Astrocyte (in vitro differentiated cells and primary cell): Measurements from ENCODE around the gene MTRF1L. TPM values are rescaled to one million over a fixed set of nuclear protein-coding genes. Genes with fewer than 3 reads are reported as not detected.

ENCODE experiments used
- DNase-seq: peaks from one replicate; pipeline ENCODE4 v3.0.0-alpha.2; 2010; ENCODE audit warnings: low read depth
- FAIRE-seq: peaks from 2 replicates; lab custom pipeline; 2011; peaks lifted over from hg19 to GRCh38; lab: Jason Lieb, UNC
- H2AFZ ChIP-seq: 2 replicates; pipeline ENCODE4 v1.6.0; 2012; ENCODE audit warnings: low read depth, low read length, inconsistent platforms
- H3K27ac ChIP-seq: 2 replicates; pipeline ENCODE4 v1.5.1; 2011; ENCODE audit warnings: low read depth, low read length, inconsistent platforms
- H3K27me3 ChIP-seq: 2 replicates; pipeline ENCODE4 v1.6.0; 2011; ENCODE audit warnings: low read length, inconsistent platforms; ENCODE audit not compliant: insufficient read depth
- H3K36me3 ChIP-seq: 2 replicates; pipeline ENCODE4 v1.5.1; 2011; ENCODE audit warnings: low read length, inconsistent platforms; ENCODE audit not compliant: insufficient read depth
- H3K4me1 ChIP-seq: 2 replicates; pipeline ENCODE4 v1.5.1; 2011; ENCODE audit warnings: low read length, inconsistent platforms; ENCODE audit not compliant: insufficient read depth
- H3K4me2 ChIP-seq: 2 replicates; pipeline ENCODE4 v1.6.0; 2012; ENCODE audit warnings: low read length, inconsistent platforms
- H3K4me3 ChIP-seq: 2 replicates; pipeline ENCODE4 v1.5.1; 2011; ENCODE audit warnings: low read depth, mild to moderate bottlenecking, low read length, inconsistent platforms; ENCODE audit not compliant: insufficient read depth
- H3K79me2 ChIP-seq: 2 replicates; pipeline ENCODE4 v1.6.0; 2012; ENCODE audit warnings: mild to moderate bottlenecking, low read length, inconsistent platforms; ENCODE audit not compliant: insufficient read depth
- H3K9ac ChIP-seq: 2 replicates; pipeline ENCODE4 v1.6.0; 2012; ENCODE audit warnings: mild to moderate bottlenecking, low read length, inconsistent platforms
- H3K9me3 ChIP-seq: 2 replicates; pipeline ENCODE4 v1.5.1; 2012; ENCODE audit warnings: low read depth, mild to moderate bottlenecking, low read length, inconsistent platforms; ENCODE audit not compliant: insufficient read depth
- H4K20me1 ChIP-seq: 2 replicates; pipeline ENCODE4 v1.6.0; 2012; ENCODE audit warnings: low read length, inconsistent platforms; ENCODE audit not compliant: insufficient read depth
- H3K27ac Mint-ChIP-seq: one replicate; pipeline ENCODE4 v1.8.0; 2021; ENCODE audit warnings: mild to moderate bottlenecking, mixed read lengths; ENCODE audit not compliant: unreplicated experiment
- H3K27me3 Mint-ChIP-seq: one replicate; pipeline ENCODE4 v1.8.0; 2021; ENCODE audit warnings: low read depth, mixed read lengths; ENCODE audit not compliant: unreplicated experiment
- H3K36me3 Mint-ChIP-seq: one replicate; pipeline ENCODE4 v1.8.0; 2021; ENCODE audit warnings: low read depth, mixed read lengths; ENCODE audit not compliant: unreplicated experiment
- H3K4me1 Mint-ChIP-seq: one replicate; pipeline ENCODE4 v1.8.0; 2021; ENCODE audit warnings: low read depth, mixed read lengths; ENCODE audit not compliant: unreplicated experiment
- H3K4me3 Mint-ChIP-seq: one replicate; pipeline ENCODE4 v1.8.0; 2021; ENCODE audit warnings: mild to moderate bottlenecking, moderate library complexity, mixed read lengths; ENCODE audit not compliant: unreplicated experiment
- H3K9me3 Mint-ChIP-seq: one replicate; pipeline ENCODE4 v1.8.0; 2021; ENCODE audit warnings: mild to moderate bottlenecking, mixed read lengths; ENCODE audit not compliant: unreplicated experiment
- CTCF ChIP-seq: IDR thresholded peaks from 2 replicates; pipeline ENCODE4 v1.5.1; 2011; ENCODE audit warnings: low read depth, mild to moderate bottlenecking, inconsistent platforms, low read length, moderate library complexity; ENCODE audit not compliant: insufficient read depth
- EZH2 ChIP-seq: IDR thresholded peaks from 2 replicates; pipeline ENCODE4 v1.6.1; 2012; ENCODE audit warnings: mild to moderate bottlenecking, low read length, inconsistent platforms; ENCODE audit not compliant: insufficient read depth
- total RNA-seq: library from RNA; stranded (reverse); gene quantifications from 2 replicates; pipeline ENCODE4 v1.2.1, GENCODE V29; 2021

The MTRF1L gene
- total RNA-seq, 1 donor from 2014 or later: 33.2 TPM

GRCh38 chr6:152943260-152943897 is 59.1 kb downstream of the MTRF1L start:
- Histone ChIP-seq H3K27ac (no peak overlapping the region), H3K4me1 (no peaks in the 10 kb centered on the region), H3K27me3 (no peaks in the 10 kb centered on the region), H3K4me3 (no peak overlapping the region), H2AFZ (no peak overlapping the region), H3K9ac (no peak overlapping the region), H3K79me2 (no peaks in the 10 kb centered on the region), H4K20me1 (no peaks in the 10 kb centered on the region), H3K9me3 (no peaks in the 10 kb centered on the region), H3K4me2 (no peak overlapping the region), H3K36me3 (no peaks in the 10 kb centered on the region)
- Mint-ChIP-seq H3K27me3 (no peaks in the 10 kb centered on the region), H3K4me1 (peaks cover 2% of the 10 kb centered on the region), H3K4me3 (no peak overlapping the region), H3K9me3 (no peaks in the 10 kb centered on the region), H3K27ac (no peak overlapping the region), H3K36me3 (no peaks in the 10 kb centered on the region)
- no peak for DNase-seq
- TF ChIP-seq CTCF (no peak), EZH2 (no peak)
- no peak for FAIRE-seq

- no peak overlapping the region for H3K27ac Mint-ChIP-seq
- FAIRE-seq: no peak
Observed at GRCh38 chr6:152942319-152942869, 60.1 kb downstream of the MTRF1L start.

More at GRCh38 chr6:152942319-152942869, 60.1 kb downstream of the MTRF1L start:
- Mint-ChIP-seq H3K27me3 (no peaks in the 10 kb centered on the region), H3K4me3 (no peak overlapping the region), H3K9me3 (no peaks in the 10 kb centered on the region), H3K36me3 (no peaks in the 10 kb centered on the region), H3K4me1 (no peaks in the 10 kb centered on the region)
- TF ChIP-seq CTCF: no peak
- no peak for TF ChIP-seq EZH2
- no peaks in the 10 kb centered on the region for H3K9me3 ChIP-seq
- H3K4me2 ChIP-seq: no peak overlapping the region
- no peak for DNase-seq
- H3K79me2 ChIP-seq: no peaks in the 10 kb centered on the region
- H3K9ac ChIP-seq: no peak overlapping the region
- no peak overlapping the region for H3K4me3 ChIP-seq
- H3K36me3 ChIP-seq: no peaks in the 10 kb centered on the region
- no peaks in the 10 kb centered on the region for H3K27me3 ChIP-seq
- H2AFZ ChIP-seq: no peak overlapping the region
- H3K4me1 ChIP-seq: no peaks in the 10 kb centered on the region
- H3K27ac ChIP-seq: no peak overlapping the region
- no peaks in the 10 kb centered on the region for H4K20me1 ChIP-seq
